ENCODE results near the gene ATP5F1D. TPM values are rescaled to one million over a fixed set of nuclear protein-coding genes. Genes with fewer than 3 reads are reported as not detected.

The ATP5F1D gene
- total and polyA plus RNA-seq, 2 of the 8 experiments (the other 6 are each of a cell fraction or from before 2014, with no cell fraction given) = 174 to 249 TPM

DNA sequence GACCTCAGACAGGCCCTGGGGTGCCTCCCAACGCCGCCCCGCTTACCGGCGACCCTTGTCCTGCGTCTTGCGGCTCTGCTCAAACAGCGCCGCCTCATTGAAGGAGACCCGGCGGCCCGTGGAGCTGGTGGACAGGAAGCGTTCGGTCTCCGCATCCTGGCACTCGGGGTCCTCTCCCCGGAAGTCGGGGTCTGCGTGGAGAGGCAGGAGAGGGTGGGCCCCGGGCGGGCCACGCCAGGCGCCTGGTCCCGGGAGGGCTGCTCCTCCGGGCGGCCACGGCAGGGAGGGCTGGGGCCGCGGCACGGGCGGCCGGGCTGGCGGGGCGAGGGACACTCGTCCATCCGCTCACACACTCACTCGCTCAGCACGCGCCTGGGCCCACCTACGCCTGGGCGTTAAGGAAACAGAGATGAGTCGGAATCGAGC lies 6.6 kb upstream of the ATP5F1D start (continued):
- TF ChIP-seq SIN3A (conservative IDR thresholded peaks at IDR 0.05 in 1 of 2, IDR thresholded peaks at IDR 0.05 in 1 of 2; ENCODE audit: low read depth in 1 of 2, low read length in 2 of 2) = no peak
- TF ChIP-seq CBX5 (IDR thresholded peaks at IDR 0.05; ENCODE audit: low read depth, low read length) = no peak
- no peak for TF ChIP-seq SP1 (IDR thresholded peaks at IDR 0.05; ENCODE audit: low read depth, low read length)
- TF ChIP-seq EGR1 (IDR thresholded peaks at IDR 0.05; ENCODE audit: borderline replicate concordance, low read depth, low read length) = no peak
- TF ChIP-seq BRCA1 (IDR thresholded peaks at IDR 0.05; ENCODE audit: low read depth, low read length) = no peak
- no peak for TF ChIP-seq SUZ12 (IDR thresholded peaks at IDR 0.05; ENCODE audit: low read length)

All from H1 (cell line).